DMS153 treated with DMSO at 0.1 percent for 48 hours (cell line): ENCODE results near the gene AGPAT3.
"Not testable (repeated sequence)": the region's sequence is repeated elsewhere in the genome, so short reads cannot be mapped to it uniquely, and the experiment has no call there.

ENCODE experiments used
- DNase-seq: peaks from one replicate; lab custom pipeline; 2025; ENCODE audit not compliant: unreplicated experiment; lab: John Stamatoyannopoulos, UW

The AGPAT3 gene

DNA sequence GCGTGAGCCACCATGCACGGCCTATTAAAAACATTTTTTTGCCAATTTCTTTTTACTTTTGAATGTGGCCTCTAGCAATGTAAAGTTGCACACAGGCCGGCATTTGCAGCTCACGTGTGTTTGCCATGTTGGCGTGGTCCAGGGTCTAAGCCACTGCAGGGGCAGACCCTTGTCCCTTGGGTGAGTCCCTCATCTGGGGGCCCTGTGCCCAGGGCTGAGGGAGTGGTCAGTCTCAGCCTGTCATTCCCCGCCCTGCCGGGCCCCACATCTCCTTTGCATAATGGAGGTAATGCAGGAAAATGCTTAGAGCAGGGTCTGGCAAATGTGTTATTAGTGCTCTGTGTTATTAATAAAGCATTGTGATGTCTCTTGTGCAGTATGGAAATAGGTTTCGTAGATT lies 16.9 kb downstream of the AGPAT3 start:
- no peak for DNase-seq

- DNase-seq = no peak
Measured at GRCh38 chr21:43882952-43883545, 18.0 kb downstream of the AGPAT3 start.

DNA sequence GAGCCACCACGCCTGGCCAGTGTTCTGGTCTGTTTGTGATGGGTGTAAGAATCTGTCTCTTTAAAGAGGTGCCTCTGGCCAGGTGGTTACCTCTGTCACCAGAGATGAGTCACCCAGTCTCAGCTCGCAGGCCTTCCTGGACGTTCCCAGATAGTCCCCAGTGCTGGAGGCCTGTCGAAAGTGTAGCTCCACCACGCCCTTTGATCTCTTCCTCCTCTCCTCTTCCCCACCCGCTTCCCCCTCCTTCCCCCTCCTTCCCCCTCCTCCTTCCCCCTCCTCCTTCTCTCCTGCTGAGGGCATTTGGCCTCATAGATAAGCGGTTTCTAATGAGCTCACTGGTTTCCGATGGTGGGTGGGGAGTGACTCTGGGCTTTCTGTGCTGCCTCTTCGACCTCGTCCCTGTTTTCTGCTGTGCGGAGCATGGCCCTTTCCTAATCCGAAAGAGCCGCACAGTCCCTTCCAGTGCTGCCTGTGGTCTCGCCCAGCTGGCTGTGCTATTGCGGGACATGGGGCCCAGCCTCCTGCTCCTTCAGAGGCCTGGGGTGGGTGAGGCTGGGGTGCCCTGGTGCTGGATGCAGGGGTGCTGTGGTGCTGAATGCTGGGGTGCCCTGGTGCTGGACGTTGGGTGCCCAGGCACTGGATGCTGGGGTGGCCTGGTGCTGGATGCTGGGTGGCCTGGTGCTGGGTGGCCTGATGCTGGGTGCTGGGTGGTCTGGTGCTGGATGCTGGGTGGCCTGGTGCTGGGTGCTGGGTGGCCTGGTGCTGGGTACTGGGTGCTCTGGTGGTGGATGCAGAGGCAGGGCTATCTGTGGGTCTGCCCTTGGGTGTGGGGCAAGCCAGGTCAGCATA lies 19.2 kb downstream of the AGPAT3 start:
- no peak for DNase-seq

DNA sequence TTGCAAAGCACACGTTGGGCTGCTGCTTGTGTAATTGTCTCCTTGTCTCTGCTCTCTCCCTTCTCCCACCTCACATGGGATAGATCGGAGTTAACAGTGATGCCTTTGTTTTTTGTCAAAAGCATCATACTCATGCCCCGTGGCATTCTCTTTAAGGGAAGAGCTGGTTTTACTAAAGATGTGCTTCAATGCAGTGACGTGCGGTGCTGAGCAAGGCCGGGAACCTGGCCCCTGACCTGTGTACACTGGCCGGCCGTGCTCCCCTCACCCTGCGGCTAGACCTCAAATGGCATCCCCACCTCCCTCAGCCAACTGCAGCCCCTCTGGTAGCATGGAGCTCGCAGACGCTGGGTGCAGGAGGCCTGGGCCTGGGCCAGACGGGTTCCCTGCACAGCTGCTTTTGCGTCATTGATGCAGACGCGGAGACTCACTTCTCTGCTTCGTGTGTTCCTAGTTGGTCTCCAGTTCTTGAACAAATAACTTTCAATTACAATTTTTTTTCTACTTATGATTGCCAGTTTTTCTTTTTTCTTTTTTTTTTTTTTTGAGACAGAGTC lies 19.9 kb downstream of the AGPAT3 start:
- no peak for DNase-seq

DNA sequence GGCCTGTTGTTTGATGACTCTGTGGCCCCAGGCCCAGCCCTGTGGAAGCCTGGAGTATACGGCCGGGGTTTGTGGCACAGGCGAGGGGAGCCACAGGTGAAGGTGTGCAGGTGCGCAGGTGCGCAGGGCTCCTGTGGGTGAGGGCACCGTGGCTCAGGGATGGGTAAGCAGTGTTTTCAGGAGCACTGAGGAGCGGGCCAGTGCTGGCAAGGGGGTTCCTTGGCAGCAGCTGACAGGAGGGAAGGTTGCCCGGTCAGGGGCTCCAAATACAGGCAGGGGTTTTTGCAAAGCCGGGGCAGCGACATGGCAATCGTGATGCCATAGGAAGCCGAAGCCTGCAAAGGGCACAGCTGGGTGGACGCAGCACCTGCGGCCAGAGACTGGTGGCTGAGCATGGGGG lies 20.7 kb downstream of the AGPAT3 start:
- DNase-seq = no peak

- DNase-seq = no peak
Measured at GRCh38 chr21:43886565-43886964, 21.5 kb downstream of the AGPAT3 start.

DNA sequence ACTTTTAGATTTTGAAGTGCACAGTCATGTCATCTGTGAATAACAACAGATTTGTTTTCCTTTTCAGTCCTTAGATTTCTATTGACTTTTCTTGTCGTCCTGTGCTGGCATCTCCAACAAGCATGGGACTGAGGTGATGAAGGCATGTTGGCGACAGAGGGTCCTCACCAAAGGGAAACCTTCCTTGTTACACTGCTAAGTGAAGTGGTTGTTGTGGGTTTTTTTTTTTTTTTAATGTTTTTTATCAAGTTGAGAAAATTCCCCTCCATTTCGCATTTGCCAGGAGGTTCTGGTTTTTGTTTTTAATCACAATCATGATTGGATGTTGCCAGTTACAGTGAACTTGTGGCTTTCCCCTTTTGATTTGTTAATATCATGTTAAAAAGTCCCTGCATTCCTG lies 24.0 kb downstream of the AGPAT3 start:
- DNase-seq = no peak

DNA sequence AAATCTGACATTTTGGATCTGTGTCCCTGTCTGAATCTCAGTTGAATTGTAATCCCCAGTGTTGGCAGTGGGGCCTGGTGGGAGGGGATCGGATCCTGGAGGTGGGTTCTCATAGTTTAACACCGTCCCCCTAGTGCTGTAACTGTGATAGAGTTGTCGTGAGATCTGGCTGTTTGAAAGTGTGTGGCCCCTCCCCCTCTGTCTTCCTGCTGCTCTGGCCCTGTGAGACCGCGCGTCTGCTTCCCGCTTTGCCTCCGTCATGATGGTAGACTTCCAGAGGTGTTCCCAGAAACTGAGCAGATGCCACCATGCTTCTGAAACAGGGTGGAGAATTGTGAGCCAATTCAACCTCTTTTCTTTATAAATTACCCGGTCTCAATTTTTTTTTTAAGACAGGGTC lies 25.0 kb downstream of the AGPAT3 start:
- DNase-seq = no peak

GRCh38 chr21:43892334-43892733 lies 27.3 kb downstream of the AGPAT3 start:
- DNase-seq = no peak

GRCh38 chr21:43892984-43893535 lies 28.0 kb downstream of the AGPAT3 start:
- no peak for DNase-seq

- DNase-seq = no peak
Measured at GRCh38 chr21:43893536-43894205, 28.6 kb downstream of the AGPAT3 start.

DNA sequence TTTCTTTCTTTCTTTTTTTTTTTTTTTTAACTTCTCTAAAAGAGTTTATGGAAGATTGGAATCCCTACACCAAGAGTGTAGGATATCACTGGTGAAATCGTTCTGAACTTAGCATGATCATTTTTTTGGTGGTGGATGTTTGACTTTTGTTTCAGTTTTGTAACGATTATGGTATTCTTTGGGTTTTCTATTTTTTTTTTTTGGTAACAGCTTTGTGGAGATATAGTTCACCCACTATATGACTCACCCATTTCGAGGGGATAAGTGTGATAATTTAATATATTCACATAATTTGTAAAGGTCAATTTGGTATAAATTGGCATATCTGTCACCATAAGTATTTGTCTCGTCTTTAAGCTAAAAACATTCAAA lies 29.2 kb downstream of the AGPAT3 start:
- DNase-seq = no peak

DNA sequence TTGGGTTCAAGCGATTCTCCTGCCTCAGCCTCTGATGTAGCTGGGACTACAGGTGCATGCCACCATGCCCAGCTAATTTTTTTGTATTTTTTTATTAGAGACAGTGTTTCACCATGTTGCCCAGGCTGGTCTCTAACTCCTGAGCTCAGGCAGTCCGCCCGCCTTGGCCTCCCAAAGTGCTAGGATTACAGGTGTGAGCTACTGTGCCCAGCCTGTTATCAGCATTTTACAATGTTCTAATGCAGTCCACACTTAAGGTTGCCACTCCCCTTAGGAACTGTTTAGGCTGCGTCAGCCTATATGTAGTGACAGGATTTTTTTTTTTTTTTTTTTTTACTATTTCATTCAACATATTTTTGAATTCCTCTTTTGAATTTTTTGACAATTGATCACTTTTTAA lies 30.2 kb downstream of the AGPAT3 start:
- DNase-seq = no peak

- not testable (repeated sequence) for DNase-seq
Measured at GRCh38 chr21:43896696-43897299, 31.8 kb downstream of the AGPAT3 start.

DNA sequence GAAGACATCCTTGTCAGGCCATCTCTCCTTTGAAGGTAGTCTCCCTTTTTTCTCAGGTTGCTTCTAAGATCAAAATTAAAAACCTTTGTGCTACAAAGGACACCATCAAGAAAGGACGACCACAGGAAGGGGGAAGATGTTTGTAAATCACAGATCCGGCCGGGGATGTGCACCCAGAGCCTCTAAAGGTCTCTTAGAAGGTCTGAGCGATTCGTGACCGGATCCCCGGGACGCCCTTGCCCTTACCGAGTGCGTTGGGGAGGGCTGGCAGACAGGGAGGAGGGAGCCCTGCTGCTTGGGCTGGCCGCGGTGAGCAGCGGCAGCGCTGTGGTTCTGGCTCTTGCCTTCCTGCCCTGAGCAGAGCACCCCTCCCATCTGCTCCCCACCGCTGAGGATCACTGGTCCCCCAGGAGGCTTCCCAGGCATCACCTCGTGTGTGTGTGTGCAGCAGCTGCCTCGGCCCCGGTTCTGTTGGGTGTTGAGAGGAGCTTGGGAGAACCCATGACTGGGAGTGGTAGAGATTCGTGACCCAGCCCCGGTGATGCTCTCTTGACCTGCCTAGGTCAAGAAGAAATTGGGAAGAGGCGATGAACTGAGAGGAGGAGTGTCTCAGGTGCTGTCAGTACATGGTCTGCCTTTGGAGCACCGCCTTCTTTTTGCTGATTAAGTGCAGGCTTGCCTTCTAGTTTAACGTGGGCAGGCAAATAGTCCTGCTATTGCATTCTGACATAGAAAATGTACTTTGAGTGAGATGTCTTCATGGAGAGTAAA lies 34.5 kb downstream of the AGPAT3 start:
- DNase-seq = no peak

DNA sequence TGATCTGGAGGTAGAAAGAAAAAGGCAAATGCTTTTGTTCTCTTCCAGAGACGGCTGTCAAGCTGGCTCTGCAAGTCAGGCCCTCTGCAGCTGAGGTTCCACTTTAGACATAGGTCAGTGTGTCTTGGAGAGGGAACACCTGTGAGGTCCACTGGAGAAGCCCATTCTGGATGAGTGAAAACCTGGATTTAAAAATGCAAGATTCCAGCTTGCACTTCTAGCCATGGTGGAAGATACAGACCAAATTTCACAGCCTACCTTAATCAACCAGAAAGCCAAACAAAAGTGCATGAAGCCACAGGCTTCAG lies 35.0 kb downstream of the AGPAT3 start:
- DNase-seq = no peak

DNA sequence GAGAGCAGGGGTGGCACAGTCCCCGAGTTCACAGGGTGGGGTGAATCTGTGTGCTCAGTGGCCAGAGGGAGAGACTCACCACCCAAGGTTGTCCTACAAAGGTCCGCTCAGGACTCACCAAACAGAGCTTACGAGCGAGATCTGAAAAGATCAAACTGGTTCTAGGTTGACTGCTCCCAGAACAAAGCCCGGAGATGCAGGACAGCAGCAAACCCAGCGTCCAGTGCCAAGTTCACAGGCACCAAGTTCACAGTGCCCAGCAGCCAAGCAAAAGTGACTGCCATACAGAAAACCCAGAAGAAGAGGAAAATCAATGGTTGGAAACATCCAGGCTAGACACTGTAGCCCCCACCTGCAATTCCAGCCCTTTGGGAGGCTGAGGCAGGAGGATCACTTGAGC lies 35.7 kb downstream of the AGPAT3 start:
- no peak for DNase-seq

DNA sequence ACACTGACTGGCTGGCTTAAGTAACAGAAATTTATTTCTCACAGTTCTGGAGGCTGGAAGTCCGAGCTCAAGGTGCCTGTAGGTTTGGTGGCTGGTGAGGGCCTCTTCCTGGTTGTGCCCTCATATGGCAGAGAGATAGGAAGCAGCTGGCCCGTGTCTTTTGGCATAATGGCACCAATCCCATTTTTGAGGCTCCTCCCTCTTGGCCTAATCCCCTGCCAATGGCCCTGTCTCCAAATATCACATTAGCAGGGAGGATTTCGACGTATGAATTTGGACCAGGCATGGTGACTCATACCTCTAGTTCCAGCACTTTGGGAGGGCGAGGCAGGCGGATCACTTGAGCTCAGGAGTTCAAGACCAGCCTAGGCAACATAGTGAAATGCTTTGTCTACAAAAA lies 37.4 kb downstream of the AGPAT3 start:
- no peak for DNase-seq

DNA sequence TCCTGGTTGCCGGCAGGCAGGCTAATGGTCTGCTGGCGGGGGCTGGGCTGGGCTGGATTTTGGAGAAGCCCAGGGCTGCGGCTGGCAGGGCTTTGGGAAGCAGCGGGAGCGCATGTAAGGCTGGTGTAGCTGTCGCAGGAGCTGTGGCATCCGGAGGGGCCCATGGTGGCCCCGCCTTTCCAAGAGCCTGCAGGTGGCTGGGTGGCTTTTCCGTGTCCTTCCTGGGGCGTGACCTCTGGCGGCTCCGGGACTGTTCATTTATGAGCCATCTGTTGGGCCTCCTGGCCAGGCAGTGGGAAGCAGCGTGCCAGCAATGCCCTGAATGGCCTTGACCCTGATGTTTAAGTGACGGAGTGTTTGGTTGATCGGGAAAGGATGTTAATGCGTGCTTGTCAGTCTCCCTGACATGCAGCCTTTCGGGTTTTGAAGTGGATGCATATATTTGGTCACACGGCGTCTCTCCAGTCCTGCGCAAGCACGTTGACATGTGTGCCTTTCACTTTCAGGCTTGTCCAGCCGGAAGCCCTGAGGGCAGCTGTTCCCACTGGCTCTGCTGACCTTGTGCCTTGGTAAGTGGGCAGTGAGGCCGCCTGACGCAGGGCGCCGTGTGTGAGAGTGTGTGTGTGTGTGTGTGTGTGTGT lies 38.5 kb downstream of the AGPAT3 start:
- DNase-seq = no peak

DNA sequence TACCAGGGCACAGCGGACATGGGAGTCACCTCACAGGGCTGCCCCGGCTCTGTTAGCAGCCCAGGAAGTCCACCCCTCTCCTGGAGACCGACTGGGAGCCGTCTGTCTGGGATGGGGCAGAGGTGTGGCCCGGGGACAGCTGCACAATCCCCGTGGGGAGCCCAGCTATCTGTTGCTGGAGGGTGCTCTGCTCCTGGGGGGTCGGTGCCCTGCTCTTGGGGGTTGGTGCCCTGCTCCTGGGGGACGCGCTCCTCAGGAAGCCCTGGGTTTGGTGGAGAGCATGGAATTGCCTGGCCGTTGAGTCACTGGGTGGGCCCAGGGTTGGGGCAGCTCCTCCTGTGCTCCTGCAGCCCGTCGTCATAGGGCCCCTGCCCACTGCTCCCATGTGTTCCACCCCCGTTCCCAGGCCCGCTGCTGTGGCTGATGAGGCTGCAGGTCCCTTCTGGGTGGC lies 39.3 kb downstream of the AGPAT3 start:
- no peak for DNase-seq
